Transverse colon (tissue), 4 donors: Measurements from ENCODE around the gene LOC128125822.
"Not testable (repeated sequence)": the region's sequence is repeated elsewhere in the genome, so short reads cannot be mapped to it uniquely, and the experiment has no call there.

Experiments used
- POLR2A ChIP-seq: fragments of 450-650 bp; IDR thresholded peaks from one replicate; pipeline ENCODE4 v1.6.1; 2016; ENCODE audit warnings: antibody characterized with exemption, mild to moderate bottlenecking, moderate library complexity
- POLR2AphosphoS5 ChIP-seq, 3 donors: sonication (generic); formaldehyde crosslinking; IDR thresholded peaks; one replicate each; pipeline ENCODE4 v1.6.1; 2016; ENCODE audit warnings: antibody characterized with exemption in 3 of 3
- TF ChIP-seq, protein P1 (sequence below), 5 experiments: fragments of 200-600 bp in 3 of 5; fragments of 450-650 bp in 2 of 5; sonication (generic) in 3 of 5; IDR thresholded peaks; 1 replicate in 2 of 5; 2 replicates in 3 of 5; pipeline ENCODE4 v1.5.1; 2016 to 2017; ENCODE audit warnings: antibody characterized with exemption in 5 of 5, inconsistent platforms in 3 of 5, mild to moderate bottlenecking in 2 of 5, moderate library complexity in 1 of 5

GRCh38 chr6:63585652-63586051 lies 13.4 kb downstream of the LOC128125822 start:
- TF ChIP-seq, protein P1, sequence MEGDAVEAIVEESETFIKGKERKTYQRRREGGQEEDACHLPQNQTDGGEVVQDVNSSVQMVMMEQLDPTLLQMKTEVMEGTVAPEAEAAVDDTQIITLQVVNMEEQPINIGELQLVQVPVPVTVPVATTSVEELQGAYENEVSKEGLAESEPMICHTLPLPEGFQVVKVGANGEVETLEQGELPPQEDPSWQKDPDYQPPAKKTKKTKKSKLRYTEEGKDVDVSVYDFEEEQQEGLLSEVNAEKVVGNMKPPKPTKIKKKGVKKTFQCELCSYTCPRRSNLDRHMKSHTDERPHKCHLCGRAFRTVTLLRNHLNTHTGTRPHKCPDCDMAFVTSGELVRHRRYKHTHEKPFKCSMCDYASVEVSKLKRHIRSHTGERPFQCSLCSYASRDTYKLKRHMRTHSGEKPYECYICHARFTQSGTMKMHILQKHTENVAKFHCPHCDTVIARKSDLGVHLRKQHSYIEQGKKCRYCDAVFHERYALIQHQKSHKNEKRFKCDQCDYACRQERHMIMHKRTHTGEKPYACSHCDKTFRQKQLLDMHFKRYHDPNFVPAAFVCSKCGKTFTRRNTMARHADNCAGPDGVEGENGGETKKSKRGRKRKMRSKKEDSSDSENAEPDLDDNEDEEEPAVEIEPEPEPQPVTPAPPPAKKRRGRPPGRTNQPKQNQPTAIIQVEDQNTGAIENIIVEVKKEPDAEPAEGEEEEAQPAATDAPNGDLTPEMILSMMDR (IDR thresholded peaks at IDR 0.05) = not testable (repeated sequence)
- not testable (repeated sequence) for TF ChIP-seq POLR2A; POLR2AphosphoS5 (IDR thresholded peaks at IDR 0.05)
